Kidney capillary endothelial cell (primary cell): ENCODE measurements around the gene NAP1L1.

Experiments
- DNase-seq: peaks from one replicate; pipeline ENCODE4 v3.0.0-alpha.2; 2018; ENCODE audit warnings: low spot score

The NAP1L1 gene

GRCh38 chr12:76083904-76084862, at the start of gene NAP1L1:
Gene NAP1L1, minus strand, starts transcription at chr12:76084685. Its CDS starts 10,466 bp downstream, at chr12:76074219.
- DNase-seq = peak; percentile 94

DNA sequence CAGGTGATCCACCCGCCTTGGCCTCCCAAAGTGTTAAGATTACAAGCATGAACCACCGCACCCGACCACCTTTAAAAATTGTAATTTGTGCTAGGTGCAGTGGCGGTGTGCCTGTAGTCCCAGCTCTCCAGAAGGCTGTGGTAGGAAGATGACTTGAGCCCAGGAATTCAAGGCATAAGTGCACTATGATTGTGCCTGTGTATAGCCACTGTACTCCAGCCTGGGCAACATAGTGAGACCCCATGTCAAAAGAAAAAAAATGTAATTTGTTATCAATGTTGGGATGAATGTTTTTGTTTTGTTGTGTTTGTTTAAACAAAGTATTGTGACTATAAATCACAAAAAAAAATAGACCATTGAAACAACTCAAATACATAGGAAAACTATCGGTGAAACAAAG, 43.1 kb upstream of the NAP1L1 start:
- no peak for DNase-seq

DNA sequence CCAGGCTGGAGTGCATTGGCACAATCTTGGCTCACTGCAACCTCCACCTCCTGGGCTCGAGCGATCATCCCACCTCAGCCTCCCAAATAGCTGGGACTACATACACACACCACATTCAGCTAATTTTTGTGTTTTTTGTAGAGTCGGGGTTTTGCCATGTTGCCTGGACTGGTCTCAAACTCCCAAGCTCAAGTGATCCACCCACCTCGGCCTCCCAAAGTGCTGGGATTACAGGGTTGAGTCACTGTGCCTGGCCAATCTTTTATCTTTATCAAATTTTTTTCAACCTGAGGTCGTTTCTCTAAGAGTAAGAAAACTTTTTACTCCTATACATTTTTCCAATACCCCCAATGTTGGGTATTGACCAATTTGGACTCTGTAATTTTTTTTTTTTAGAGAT, 40.0 kb upstream of the NAP1L1 start:
- DNase-seq = no peak

- peak; percentile 91 for DNase-seq
Observed at GRCh38 chr12:76123259-76124212, 39.1 kb upstream of the NAP1L1 start.

DNA sequence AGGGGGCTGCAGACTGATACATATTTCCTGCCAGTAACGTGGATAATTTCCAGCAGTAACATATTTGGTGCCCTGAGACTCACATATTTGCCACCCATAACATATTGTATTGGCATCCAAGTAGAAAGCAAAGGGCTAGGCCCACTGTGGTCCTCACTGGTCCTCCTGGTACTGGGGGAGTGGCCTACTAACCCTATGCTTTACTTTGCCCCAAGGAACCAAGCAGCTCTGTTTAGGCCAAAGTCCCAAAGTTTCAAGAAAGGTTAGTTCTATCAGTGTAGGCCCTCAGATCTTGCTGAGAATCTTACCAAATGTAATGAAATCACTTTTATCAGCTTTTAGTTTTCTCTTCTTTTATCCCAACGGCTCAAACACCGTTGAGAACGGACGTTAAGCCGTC, 35.4 kb upstream of the NAP1L1 start:
- no peak for DNase-seq

GRCh38 chr12:76117751-76118150, 33.3 kb upstream of the NAP1L1 start:
- no peak for DNase-seq

DNA sequence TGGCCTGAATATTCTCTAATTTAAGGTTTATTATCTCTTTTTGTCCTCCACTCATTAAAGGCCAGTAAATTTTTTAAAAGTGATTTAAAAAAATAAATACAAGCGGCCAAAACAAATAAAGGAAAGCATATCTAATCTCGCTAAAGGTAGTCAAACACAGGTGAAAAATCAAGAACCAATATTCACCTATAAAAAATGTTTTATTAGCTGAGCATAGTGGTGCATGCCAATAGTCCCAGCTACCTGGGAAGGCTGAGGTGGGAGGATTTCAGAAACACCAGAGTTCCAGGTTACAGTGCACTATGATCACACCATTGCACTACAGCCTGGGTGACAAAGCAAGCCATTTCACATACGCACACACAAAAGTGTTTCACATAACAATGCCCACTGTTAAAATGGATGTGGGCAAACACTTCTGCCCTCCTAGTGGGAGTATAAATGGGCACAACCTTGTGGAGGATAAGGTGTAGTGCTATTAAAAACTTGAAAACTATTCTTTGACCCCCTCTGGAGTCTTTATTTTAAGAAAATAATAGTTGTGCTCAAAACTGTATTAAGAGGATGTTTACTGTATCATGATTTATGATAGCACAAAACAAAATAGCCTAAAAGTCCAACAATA, 32.7 kb upstream of the NAP1L1 start:
- DNase-seq = no peak

DNA sequence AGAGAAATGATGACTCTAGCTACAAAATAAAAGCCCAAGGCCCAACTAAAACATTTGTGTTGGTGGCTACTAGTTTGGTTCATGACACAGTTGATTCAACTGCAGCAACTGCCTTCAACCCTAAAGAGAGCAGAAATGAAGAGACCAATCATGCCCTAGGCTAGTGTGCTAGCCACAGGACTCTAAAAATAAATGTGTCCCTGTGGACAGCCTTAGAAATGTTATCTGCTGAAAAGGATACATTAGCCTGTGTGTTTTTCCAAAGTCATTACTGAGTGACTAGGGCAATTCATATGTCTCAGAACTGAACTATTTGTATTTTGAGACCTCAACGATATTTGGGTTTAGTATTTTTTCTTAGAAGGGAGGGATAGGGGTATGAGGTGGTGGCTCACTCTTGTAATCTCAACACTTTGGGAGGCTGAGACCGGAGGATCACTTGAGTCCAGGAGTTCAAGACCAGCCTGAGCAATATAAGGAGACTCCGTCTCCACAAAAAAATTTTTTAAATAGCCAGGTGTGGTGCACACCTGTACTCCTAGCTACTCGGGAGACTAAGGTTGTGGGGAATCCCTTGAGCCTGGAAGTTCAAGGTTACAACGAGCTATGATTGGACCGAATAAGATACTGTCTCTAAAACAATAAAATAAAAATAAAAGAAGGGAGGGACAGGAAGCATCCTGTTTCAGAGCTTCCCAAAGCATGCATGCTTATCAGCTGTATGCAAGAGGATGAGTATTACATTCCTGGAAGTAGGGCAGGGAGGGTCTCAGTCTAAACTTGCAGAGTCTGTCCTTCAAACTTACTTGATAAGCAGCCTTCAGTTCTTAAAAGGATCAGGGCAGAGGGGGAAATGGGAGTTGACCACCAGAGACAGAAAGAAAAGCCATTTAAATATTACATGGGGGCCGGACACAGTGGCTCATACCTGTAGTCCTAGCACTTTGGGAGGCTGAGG, 29.6 kb upstream of the NAP1L1 start:
- no peak for DNase-seq

DNA sequence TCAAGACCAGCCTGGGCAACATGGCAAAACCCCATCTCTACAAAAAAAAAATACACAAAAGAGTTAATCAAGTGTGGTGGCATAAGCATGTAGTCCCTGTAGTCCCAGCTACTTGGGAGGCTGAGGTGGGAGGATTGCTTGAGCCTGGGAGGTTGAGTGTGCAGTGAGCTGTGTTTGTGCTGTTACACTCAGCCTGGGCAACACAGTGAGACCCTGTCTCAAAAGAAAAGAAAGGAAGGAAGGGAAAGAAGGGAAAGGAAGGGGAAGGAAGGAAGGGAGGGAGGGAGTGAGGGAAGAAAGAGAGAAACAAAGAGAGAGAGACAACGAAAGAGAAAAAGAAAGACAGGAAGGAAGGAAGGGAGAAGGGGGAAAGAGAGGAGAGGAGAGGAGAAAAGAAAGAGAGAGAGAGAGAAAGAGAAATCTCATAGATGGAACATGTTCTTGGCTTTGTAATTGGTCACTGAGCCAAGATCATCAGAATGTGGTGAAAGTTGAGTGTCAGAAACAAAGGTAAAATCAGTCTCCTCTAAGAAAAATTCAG, 26.8 kb upstream of the NAP1L1 start:
- no peak for DNase-seq

DNA sequence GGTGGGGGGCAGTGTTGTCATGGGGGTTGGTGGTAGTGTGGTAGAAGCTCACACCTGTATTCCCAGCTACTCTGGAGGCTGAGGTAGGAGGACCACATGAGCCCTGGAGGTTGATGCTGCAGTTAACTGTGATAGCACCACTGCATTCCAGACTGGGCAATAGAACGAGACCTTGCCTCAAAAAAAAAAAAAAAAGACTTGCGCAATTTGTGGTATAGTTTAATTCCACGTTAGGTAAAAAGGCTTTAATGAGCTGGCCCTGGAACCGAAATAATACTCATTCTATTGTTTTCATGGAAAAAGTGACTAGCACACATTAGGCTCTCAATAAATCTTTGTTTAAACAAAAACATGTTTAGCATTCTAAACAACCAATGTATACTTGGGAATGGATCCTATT, 25.4 kb upstream of the NAP1L1 start:
- DNase-seq = no peak

DNA sequence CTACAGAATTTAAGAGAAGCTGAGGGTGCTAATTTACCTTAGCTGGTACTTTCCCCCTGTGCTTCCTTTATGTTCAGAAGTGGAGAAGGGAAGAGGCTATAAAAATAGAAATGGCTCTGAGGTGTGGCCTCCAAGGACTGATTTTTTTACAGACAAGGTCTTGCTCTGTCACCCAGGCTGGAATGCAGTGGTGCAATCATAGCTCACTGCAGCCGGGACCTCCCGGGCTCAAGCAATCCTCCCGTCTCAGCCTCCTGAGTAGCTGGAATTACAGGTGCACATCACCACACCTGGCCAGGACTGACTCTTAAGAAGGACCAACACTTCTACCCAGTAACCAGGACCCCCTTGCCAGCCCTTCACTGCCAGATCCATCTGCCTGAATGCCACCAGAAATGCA, 23.9 kb upstream of the NAP1L1 start:
- no peak for DNase-seq

DNA sequence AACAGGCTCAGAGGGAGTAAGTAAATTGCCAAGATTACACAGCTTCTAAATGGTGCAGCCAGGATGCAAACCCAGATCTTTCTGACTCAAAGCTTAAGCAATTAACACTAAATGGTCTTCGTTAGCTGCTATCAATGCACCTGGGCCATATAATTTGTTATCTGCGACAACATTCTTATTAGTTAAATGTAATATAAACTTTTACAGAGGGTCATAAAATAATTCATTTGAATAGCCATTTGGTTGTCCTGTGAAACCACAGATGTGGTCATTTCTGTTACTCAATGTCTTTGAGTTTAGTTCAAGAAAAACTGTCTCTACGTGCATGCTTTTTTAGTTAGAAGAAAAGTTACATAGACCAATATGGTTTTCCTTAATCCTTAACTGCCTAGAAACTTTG, 22.1 kb upstream of the NAP1L1 start:
- DNase-seq = no peak

DNA sequence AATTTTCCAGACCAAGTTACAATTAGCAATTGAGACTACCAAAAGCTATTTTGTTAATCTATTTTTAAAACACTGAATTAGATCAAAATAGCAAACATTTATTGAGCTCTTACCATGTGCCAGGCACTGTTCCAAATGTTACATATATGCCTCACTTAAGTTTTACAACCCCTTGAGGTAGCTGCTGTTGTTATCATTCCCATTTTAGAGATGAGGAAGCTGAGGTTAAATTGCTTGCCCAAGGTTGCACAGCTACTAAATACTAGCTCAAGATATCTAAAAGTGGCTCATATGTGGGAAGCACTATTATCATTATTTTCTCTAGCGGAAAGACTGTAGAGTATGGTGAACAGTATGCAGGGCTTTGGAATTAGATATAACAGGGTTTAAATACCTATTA, 19.5 kb upstream of the NAP1L1 start:
- DNase-seq = no peak

DNA sequence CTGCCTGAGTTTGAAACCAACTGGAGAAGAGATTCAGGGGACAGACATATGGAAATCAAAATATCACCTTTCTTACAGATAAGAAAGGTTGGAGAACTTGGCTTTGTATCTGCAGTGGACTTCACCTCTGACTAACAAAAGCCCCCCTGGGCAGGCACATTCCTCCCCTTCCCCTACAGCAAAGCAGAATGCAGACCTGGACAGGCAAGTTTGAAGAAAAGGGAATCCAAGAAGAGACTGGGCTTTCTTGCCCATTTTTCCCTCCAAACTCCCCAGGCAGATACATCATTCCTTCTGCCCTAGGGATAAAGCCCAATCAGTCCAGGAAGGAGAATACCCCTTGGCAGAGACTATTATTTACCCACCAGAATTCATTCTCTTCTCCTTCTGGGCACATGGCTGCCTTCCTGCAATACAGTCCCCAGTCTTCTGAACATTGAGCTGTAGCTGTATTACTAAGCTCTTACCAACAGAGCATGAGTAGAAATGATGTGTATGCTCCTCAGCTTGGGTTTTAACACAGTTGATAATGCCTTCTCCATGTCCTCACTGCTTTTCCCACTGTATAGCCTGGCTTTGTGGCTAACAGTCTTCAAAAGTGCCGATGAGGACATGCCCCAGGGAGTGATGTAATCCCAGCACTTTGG, 17.4 kb upstream of the NAP1L1 start:
- DNase-seq = no peak

GRCh38 chr12:76096079-76096646, 11.7 kb upstream of the NAP1L1 start:
- DNase-seq = no peak

DNA sequence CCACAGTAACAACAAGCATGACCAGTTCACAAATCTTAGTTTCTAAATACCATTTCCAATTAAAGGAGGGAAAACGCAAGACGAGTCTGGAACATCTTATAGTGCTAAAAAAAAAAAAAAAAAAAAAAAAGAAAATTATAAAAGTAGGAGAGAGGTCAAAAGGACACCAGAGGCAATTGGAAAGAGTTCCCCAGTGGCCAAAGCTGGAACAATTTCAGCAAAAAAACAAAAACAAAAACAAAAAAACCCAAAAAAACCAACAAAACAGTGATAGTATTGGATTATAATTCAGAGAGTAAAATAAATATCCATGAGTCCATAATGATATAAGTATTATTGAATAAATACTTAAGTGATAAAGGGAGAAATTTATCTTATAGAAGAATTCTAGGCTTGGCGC, 10.3 kb upstream of the NAP1L1 start:
- no peak for DNase-seq

GRCh38 chr12:76091246-76091754, 6.8 kb upstream of the NAP1L1 start:
- DNase-seq = no peak

- DNase-seq = no peak
Observed at GRCh38 chr12:76085520-76085868, 1.0 kb upstream of the NAP1L1 start.

GRCh38 chr12:76084863-76085519, 506 bp upstream of the NAP1L1 start:
- DNase-seq = peak; percentile 83
